GM12878 (cell line): Measurements from ENCODE around the gene BIK. TPM values are rescaled to one million over a fixed set of nuclear protein-coding genes. Genes with fewer than 3 reads are reported as not detected.
A peak's percentile ranks its signal among the peaks of the same experiment; 100 is the strongest.

ENCODE experiments used
- ATAC-seq: fragments of 200-7000 bp; cut with Tn5 transposase; 3 replicates; pipeline ENCODE4 v1.9.1; 2020; ENCODE audit warnings: mild to moderate bottlenecking, moderate library complexity
- BruUV-seq: library from RNA; stranded (reverse); fragments of 400-500 nt; replicated peaks from 2 replicates; lab custom pipeline; 2021; lab: Mats Ljungman, UMichigan
- CTCF ChIA-PET: fragments of 300-600 bp; sonication (Branson Sonifier 250); formaldehyde crosslinking; extraction: SDS; loops from one replicate; lab custom pipeline; 2021; ENCODE audit warnings: inconsistent platforms; lab: Yijun Ruan, JAX
- POLR2A ChIA-PET: fragments of 350-600 bp; formaldehyde crosslinking; extraction: SDS; loops from one replicate; lab custom pipeline; 2021; ENCODE audit warnings: inconsistent platforms; lab: Charles Lee
- RAD21 ChIA-PET: fragments of 300-600 bp; sonication (Branson Sonifier 250); formaldehyde crosslinking; loops from one replicate; lab custom pipeline; 2023; ENCODE audit warnings: antibody characterized with exemption; ENCODE audit not compliant: unreplicated experiment; lab: Charles Lee
- SMC1A ChIA-PET: fragments of 300-600 bp; sonication (Branson Sonifier 250); formaldehyde crosslinking; loops from one replicate; lab custom pipeline; 2023; ENCODE audit not compliant: unreplicated experiment, uncharacterized antibody; lab: Charles Lee
- DNase-seq: peaks from one replicate; pipeline ENCODE4 v3.0.0-alpha.2; 2011; ENCODE audit warnings: low read depth, low spot score
- FAIRE-seq: peaks from 3 replicates; lab custom pipeline; 2011; peaks lifted over from hg19 to GRCh38; lab: Jason Lieb, UNC
- H2AFZ ChIP-seq: 2 replicates; pipeline ENCODE4 v1.6.0; 2011; ENCODE audit warnings: low read depth, low read length, control low read depth; ENCODE audit not compliant: control insufficient read depth
- H3K27ac ChIP-seq: 2 replicates; pipeline ENCODE4 v1.5.1; 2011; ENCODE audit warnings: control low read depth; ENCODE audit not compliant: control insufficient read depth, insufficient read depth
- H3K27me3 ChIP-seq, 2 experiments: replicated peaks in 1 of 2; 2 replicates each; pipeline versions ENCODE4 v1.6.0 to v1.6.1; 2011; ENCODE audit warnings: low read length in 1 of 2; ENCODE audit not compliant: control insufficient read depth in 2 of 2, insufficient read depth in 2 of 2
- H3K36me3 ChIP-seq, 2 experiments: 2 replicates each; pipeline ENCODE4 v1.5.1; 2011; ENCODE audit warnings: low read length in 1 of 2; ENCODE audit not compliant: control insufficient read depth in 2 of 2, insufficient read depth in 2 of 2
- H3K4me1 ChIP-seq: 2 replicates; pipeline ENCODE4 v1.6.1; 2011; ENCODE audit warnings: mild to moderate bottlenecking, low read length, moderate library complexity, mixed read lengths; ENCODE audit not compliant: control insufficient read depth, insufficient read depth
- H3K4me2 ChIP-seq: 2 replicates; pipeline ENCODE4 v1.6.0; 2011; ENCODE audit warnings: control low read depth; ENCODE audit not compliant: control insufficient read depth, insufficient read depth
- H3K4me3 ChIP-seq: fragments of 200-600 bp; sonication (generic); 2 replicates; pipeline ENCODE4 v1.5.1; 2016
- H3K79me2 ChIP-seq: 2 replicates; pipeline ENCODE4 v1.6.0; 2011; ENCODE audit warnings: low read length; ENCODE audit not compliant: control insufficient read depth, insufficient read depth
- H3K9ac ChIP-seq: 2 replicates; pipeline ENCODE4 v1.8.0; 2011; ENCODE audit warnings: low read length, control low read depth, mixed read lengths; ENCODE audit not compliant: control insufficient read depth, insufficient read depth
- H3K9me3 ChIP-seq: replicated peaks from 3 replicates; pipeline ENCODE4 v1.5.1; 2011; ENCODE audit warnings: mild to moderate bottlenecking, low read length; ENCODE audit not compliant: control insufficient read depth, insufficient read depth
- H4K20me1 ChIP-seq: 2 replicates; pipeline ENCODE4 v1.6.0; 2011; ENCODE audit not compliant: control insufficient read depth, insufficient read depth
- BCL3 ChIP-seq: IDR thresholded peaks from 2 replicates; pipeline ENCODE4 v1.6.1; 2011; ENCODE audit warnings: borderline replicate concordance, low read depth, mild to moderate bottlenecking, moderate library complexity, low read length; ENCODE audit not compliant: insufficient read depth, poor library complexity, severe bottlenecking
- CBFB ChIP-seq: IDR thresholded peaks from 2 replicates; pipeline ENCODE4 v1.6.1; 2016; ENCODE audit warnings: antibody characterized with exemption, low read depth
- CBX5 ChIP-seq: sonication (generic); IDR thresholded peaks from 2 replicates; pipeline ENCODE4 v1.6.1; 2016; ENCODE audit warnings: low read depth, moderate library complexity, mild to moderate bottlenecking, inconsistent platforms
- DPF2 ChIP-seq: fragments of 450-650 bp; IDR thresholded peaks from 2 replicates; pipeline ENCODE4 v1.6.1; 2017; ENCODE audit warnings: mild to moderate bottlenecking
- MAX ChIP-seq: IDR thresholded peaks from 2 replicates; pipeline ENCODE4 v1.6.1; 2012; ENCODE audit warnings: low read depth, low read length, improper control_type of control experiment
- MLLT1 ChIP-seq: fragments of 450-650 bp; IDR thresholded peaks from 2 replicates; pipeline ENCODE4 v1.6.1; 2016; ENCODE audit warnings: mild to moderate bottlenecking
- NBN ChIP-seq: fragments of 450-650 bp; IDR thresholded peaks from 2 replicates; pipeline ENCODE4 v1.6.1; 2016
- POU2F2 ChIP-seq: IDR thresholded peaks from 3 replicates; pipeline ENCODE4 v1.6.1; 2011; ENCODE audit warnings: low read depth, mild to moderate bottlenecking, low read length, borderline replicate concordance
- RELA ChIP-seq: fragments of 450-650 bp; IDR thresholded peaks from 2 replicates; pipeline ENCODE4 v1.8.0; 2014; ENCODE audit warnings: borderline replicate concordance; ENCODE audit not compliant: partially characterized antibody
- ZNF592 ChIP-seq: fragments of 450-650 bp; IDR thresholded peaks from 2 replicates; pipeline ENCODE4 v1.6.1; 2017; ENCODE audit warnings: mild to moderate bottlenecking, moderate library complexity
- ZNF622 ChIP-seq: fragments of 450-650 bp; IDR thresholded peaks from 2 replicates; pipeline ENCODE4 v1.6.1; 2017; ENCODE audit warnings: mild to moderate bottlenecking, inconsistent platforms
- WGBS: methylation state at CpG from one replicate; pipeline ENCODE4 v1.1.6; 2016; ENCODE audit warnings: low lambda C conversion rate; ENCODE audit not compliant: insufficient replicate concordance, insufficient coverage; ENCODE audit errors: missing lambda C conversion rate; 5-methylcytosine and 5-hydroxymethylcytosine counted together
- in situ Hi-C: fragments of 300-500 bp; cut with MboI; formaldehyde crosslinking; loops from 9 replicates; pipeline ENCODE4 v1.14.3; 2018; ENCODE audit warnings: mixed read lengths
- intact Hi-C: fragments of 100-400 bp; cut with micrococcal nuclease; formaldehyde crosslinking; loops from one replicate; pipeline ENCODE4 v1.14.2; 2022; ENCODE audit not compliant: unreplicated experiment
- polyA plus RNA-seq, 11 experiments: library from polyadenylated mRNA; depleted of rRNA in 4 of 11; unstranded in 6 of 11; stranded (reverse) in 5 of 11; fragments of >200 nt; fragmentation: Nextera tagmentation in 4 of 11; fragmentation: Illumina TruSeq in 1 of 11; extraction: Ambion mirVana in 4 of 11; extraction: Trizol in 1 of 11; gene quantifications; 1 replicate in 1 of 11; 2 replicates in 10 of 11; pipeline versions ENCODE4 v1.2.1 to v1.2.3, GENCODE V29; 2011 to 2016; ENCODE audit warnings: inconsistent platforms in 2 of 11, missing spikeins in 2 of 11, low read depth in 1 of 11
- total RNA-seq, 4 experiments: library from RNA; depleted of rRNA in 3 of 4; stranded (reverse); fragments of >200 nt in 3 of 4; fragmentation: Illumina TruSeq in 1 of 4; extraction: Trizol in 1 of 4; gene quantifications; 2 replicates each; pipeline versions ENCODE4 v1.2.1 to v1.2.3, GENCODE V29; 2013 to 2021

The BIK gene
- total and polyA plus RNA-seq, 10 of the 15 experiments (the other 5 are each of a cell fraction or from before 2014, with no cell fraction given) = 0.33 to 9.8 (median 3.9) TPM

GRCh38 chr22:43096420-43096819, 14.1 kb upstream of the BIK start:
- peaks cover 3% of the 10 kb centered on the region; the same call in 2 of the 3 replicates for H3K9me3 ChIP-seq
- no peak overlapping the region for H3K4me3 ChIP-seq
- H3K79me2 ChIP-seq = no peaks in the 10 kb centered on the region
- BruUV-seq = no TSS peak
- ChIA-PET RAD21 (no interaction called here), CTCF (no interaction called here), POLR2A (no interaction called here), SMC1A (no interaction called here)
- no peak overlapping the region for H3K4me2 ChIP-seq
- WGBS = 58% methylated on average over 8 of the region's 8 CpGs
- intact Hi-C loops = no loop called here
- in situ Hi-C loops = no loop called here
- ATAC-seq = no peak
- TF ChIP-seq CBX5 (peak; percentile 48; the same call in 1 of the 2 replicates), ZNF592 (no peak)
- no peaks in the 10 kb centered on the region for H4K20me1 ChIP-seq
- H2AFZ ChIP-seq = no peak overlapping the region
- H3K4me1 ChIP-seq = no peaks in the 10 kb centered on the region; the same call in 1 of the 2 replicates
- no peak for DNase-seq
- FAIRE-seq = no peak
- no peaks in the 10 kb centered on the region for H3K36me3 ChIP-seq
- H3K9ac ChIP-seq = no peak overlapping the region
- no peak overlapping the region for H3K27ac ChIP-seq
- no peaks in the 10 kb centered on the region for H3K27me3 ChIP-seq

GRCh38 chr22:43098356-43098755, 12.2 kb upstream of the BIK start:
- Histone ChIP-seq H2AFZ (no peak overlapping the region), H3K4me1 (no peaks in the 10 kb centered on the region; the same call in 1 of the 2 replicates), H3K4me2 (no peak overlapping the region), H3K79me2 (no peaks in the 10 kb centered on the region), H3K36me3 (no peaks in the 10 kb centered on the region), H3K27me3 (no peaks in the 10 kb centered on the region), H3K9me3 (peaks cover 3% of the 10 kb centered on the region; the same call in 2 of the 3 replicates), H3K27ac (no peak overlapping the region), H4K20me1 (no peaks in the 10 kb centered on the region), H3K4me3 (no peak overlapping the region), H3K9ac (no peak overlapping the region)
- SMC1A ChIA-PET = no interaction called here
- in situ Hi-C loops (no loop called here), intact Hi-C loops (no loop called here)
- RAD21 ChIA-PET = no interaction called here
- CTCF ChIA-PET = interaction anchor here (0.6 kb wide), 1 partner anchor 38 kb away, joined by 4 read pairs; no protein-coding TSS in a partner anchor
- no TSS peak for BruUV-seq
- 31% methylated on average over 4 of the region's 4 CpGs for WGBS
- no peak for FAIRE-seq
- no peak for ATAC-seq
- DNase-seq = no peak
- POLR2A ChIA-PET = no interaction called here
- TF ChIP-seq BCL3 (no peak), ZNF622 (no peak), MLLT1 (no peak), MAX (no peak), POU2F2 (no peak), RELA (no peak), CBFB (no peak), NBN (no peak), DPF2 (no peak)
